GM12878 (cell line): Measurements from ENCODE around the gene B9D1. TPM values are rescaled to one million over a fixed set of nuclear protein-coding genes. Genes with fewer than 3 reads are reported as not detected.
A peak's percentile ranks its signal among the peaks of the same experiment; 100 is the strongest.

ENCODE experiments used
- ATAC-seq: fragments of 200-7000 bp; cut with Tn5 transposase; 3 replicates; pipeline ENCODE4 v1.9.1; 2020; ENCODE audit warnings: mild to moderate bottlenecking, moderate library complexity
- BruUV-seq: library from RNA; stranded (reverse); fragments of 400-500 nt; replicated peaks from 2 replicates; lab custom pipeline; 2021; lab: Mats Ljungman, UMichigan
- CTCF ChIA-PET: fragments of 300-600 bp; sonication (Branson Sonifier 250); formaldehyde crosslinking; extraction: SDS; loops from one replicate; lab custom pipeline; 2021; ENCODE audit warnings: inconsistent platforms; lab: Yijun Ruan, JAX
- POLR2A ChIA-PET: fragments of 350-600 bp; formaldehyde crosslinking; extraction: SDS; loops from one replicate; lab custom pipeline; 2021; ENCODE audit warnings: inconsistent platforms; lab: Charles Lee
- RAD21 ChIA-PET: fragments of 300-600 bp; sonication (Branson Sonifier 250); formaldehyde crosslinking; loops from one replicate; lab custom pipeline; 2023; ENCODE audit warnings: antibody characterized with exemption; ENCODE audit not compliant: unreplicated experiment; lab: Charles Lee
- SMC1A ChIA-PET: fragments of 300-600 bp; sonication (Branson Sonifier 250); formaldehyde crosslinking; loops from one replicate; lab custom pipeline; 2023; ENCODE audit not compliant: unreplicated experiment, uncharacterized antibody; lab: Charles Lee
- DNase-seq: peaks from one replicate; pipeline ENCODE4 v3.0.0-alpha.2; 2011; ENCODE audit warnings: low read depth, low spot score
- FAIRE-seq: peaks from 3 replicates; lab custom pipeline; 2011; peaks lifted over from hg19 to GRCh38; lab: Jason Lieb, UNC
- H2AFZ ChIP-seq: 2 replicates; pipeline ENCODE4 v1.6.0; 2011; ENCODE audit warnings: low read depth, low read length, control low read depth; ENCODE audit not compliant: control insufficient read depth
- H3K27ac ChIP-seq: 2 replicates; pipeline ENCODE4 v1.5.1; 2011; ENCODE audit warnings: control low read depth; ENCODE audit not compliant: control insufficient read depth, insufficient read depth
- H3K27me3 ChIP-seq, 2 experiments: replicated peaks in 1 of 2; 2 replicates each; pipeline versions ENCODE4 v1.6.0 to v1.6.1; 2011; ENCODE audit warnings: low read length in 1 of 2; ENCODE audit not compliant: control insufficient read depth in 2 of 2, insufficient read depth in 2 of 2
- H3K36me3 ChIP-seq, 2 experiments: 2 replicates each; pipeline ENCODE4 v1.5.1; 2011; ENCODE audit warnings: low read length in 1 of 2; ENCODE audit not compliant: control insufficient read depth in 2 of 2, insufficient read depth in 2 of 2
- H3K4me1 ChIP-seq: 2 replicates; pipeline ENCODE4 v1.6.1; 2011; ENCODE audit warnings: mild to moderate bottlenecking, low read length, moderate library complexity, mixed read lengths; ENCODE audit not compliant: control insufficient read depth, insufficient read depth
- H3K4me2 ChIP-seq: 2 replicates; pipeline ENCODE4 v1.6.0; 2011; ENCODE audit warnings: control low read depth; ENCODE audit not compliant: control insufficient read depth, insufficient read depth
- H3K4me3 ChIP-seq: fragments of 200-600 bp; sonication (generic); 2 replicates; pipeline ENCODE4 v1.5.1; 2016
- H3K79me2 ChIP-seq: 2 replicates; pipeline ENCODE4 v1.6.0; 2011; ENCODE audit warnings: low read length; ENCODE audit not compliant: control insufficient read depth, insufficient read depth
- H3K9ac ChIP-seq: 2 replicates; pipeline ENCODE4 v1.8.0; 2011; ENCODE audit warnings: low read length, control low read depth, mixed read lengths; ENCODE audit not compliant: control insufficient read depth, insufficient read depth
- H3K9me3 ChIP-seq: replicated peaks from 3 replicates; pipeline ENCODE4 v1.5.1; 2011; ENCODE audit warnings: mild to moderate bottlenecking, low read length; ENCODE audit not compliant: control insufficient read depth, insufficient read depth
- H4K20me1 ChIP-seq: 2 replicates; pipeline ENCODE4 v1.6.0; 2011; ENCODE audit not compliant: control insufficient read depth, insufficient read depth
- BRCA1 ChIP-seq: IDR thresholded peaks from 2 replicates; pipeline ENCODE4 v1.6.1; 2011; ENCODE audit warnings: low read depth, low read length, improper control_type of control experiment
- CREM ChIP-seq: IDR thresholded peaks from 2 replicates; pipeline ENCODE4 v1.6.1; 2014; ENCODE audit warnings: antibody characterized with exemption, low read depth
- IRF4 ChIP-seq: IDR thresholded peaks from 2 replicates; pipeline ENCODE4 v1.6.1; 2011; ENCODE audit warnings: low read depth, low read length
- PAX8 ChIP-seq: fragments of 450-650 bp; IDR thresholded peaks from 2 replicates; pipeline ENCODE4 v1.6.1; 2017; ENCODE audit warnings: mild to moderate bottlenecking, moderate library complexity
- PKNOX1 ChIP-seq: fragments of 450-650 bp; IDR thresholded peaks from 2 replicates; pipeline ENCODE4 v1.6.1; 2016; ENCODE audit warnings: mild to moderate bottlenecking
- TBL1XR1 ChIP-seq: IDR thresholded peaks from 2 replicates; pipeline ENCODE4 v1.6.1; 2012; ENCODE audit warnings: low read depth, low read length, improper control_type of control experiment
- WGBS: methylation state at CpG from one replicate; pipeline ENCODE4 v1.1.6; 2016; ENCODE audit warnings: low lambda C conversion rate; ENCODE audit not compliant: insufficient replicate concordance, insufficient coverage; ENCODE audit errors: missing lambda C conversion rate; 5-methylcytosine and 5-hydroxymethylcytosine counted together
- in situ Hi-C: fragments of 300-500 bp; cut with MboI; formaldehyde crosslinking; loops from 9 replicates; pipeline ENCODE4 v1.14.3; 2018; ENCODE audit warnings: mixed read lengths
- intact Hi-C: fragments of 100-400 bp; cut with micrococcal nuclease; formaldehyde crosslinking; loops from one replicate; pipeline ENCODE4 v1.14.2; 2022; ENCODE audit not compliant: unreplicated experiment
- polyA plus RNA-seq, 11 experiments: library from polyadenylated mRNA; depleted of rRNA in 4 of 11; unstranded in 6 of 11; stranded (reverse) in 5 of 11; fragments of >200 nt; fragmentation: Nextera tagmentation in 4 of 11; fragmentation: Illumina TruSeq in 1 of 11; extraction: Ambion mirVana in 4 of 11; extraction: Trizol in 1 of 11; gene quantifications; 1 replicate in 1 of 11; 2 replicates in 10 of 11; pipeline versions ENCODE4 v1.2.1 to v1.2.3, GENCODE V29; 2011 to 2016; ENCODE audit warnings: inconsistent platforms in 2 of 11, missing spikeins in 2 of 11, low read depth in 1 of 11
- total RNA-seq, 4 experiments: library from RNA; depleted of rRNA in 3 of 4; stranded (reverse); fragments of >200 nt in 3 of 4; fragmentation: Illumina TruSeq in 1 of 4; extraction: Trizol in 1 of 4; gene quantifications; 2 replicates each; pipeline versions ENCODE4 v1.2.1 to v1.2.3, GENCODE V29; 2013 to 2021

Gene B9D1
- total and polyA plus RNA-seq, 10 of the 15 experiments (the other 5 are each of a cell fraction or from before 2014, with no cell fraction given) = 5.9 to 18.3 (median 9.8) TPM

GRCh38 chr17:19376811-19377210 lies 14.3 kb upstream of the B9D1 start:
- CTCF ChIA-PET = interaction anchor here (0.9 to 1.9 kb wide), 5 partner anchors 14 to 1404 kb away, joined by 3 to 39 read pairs (median 4); partner anchors contain the start of genes B9D1, DRC3 and TOM1L2
- TF ChIP-seq PKNOX1 (peak; percentile 71), CREM (no peak), IRF4 (no peak), BRCA1 (no peak), PAX8 (no peak), TBL1XR1 (no peak)
- TF ChIP-seq, all 136 proteins: peak for 1
- ATAC-seq = no peak
- peaks cover 4 to 18% of the 10 kb centered on the region in 2 experiments for H3K36me3 ChIP-seq
- ChIA-PET POLR2A (interaction anchor here (1.6 kb wide), 1 partner anchor 85 kb away, joined by 5 read pairs; no protein-coding TSS in a partner anchor), SMC1A (interaction anchor here (1.5 to 1.8 kb wide), 3 partner anchors 10 to 14 kb away, joined by 4 to 10 read pairs (median 6); partner anchors contain the start of gene B9D1), RAD21 (interaction anchor here (1.8 to 1.9 kb wide), 3 partner anchors 15 to 71 kb away, joined by 10 to 21 read pairs (median 14); partner anchors contain the start of gene B9D1)
- H3K4me2 ChIP-seq = peak overlapping the region; percentile 51
- no peaks in the 10 kb centered on the region for H3K9me3 ChIP-seq
- H3K79me2 ChIP-seq = peaks cover 4% of the 10 kb centered on the region
- DNase-seq = no peak
- H3K27ac ChIP-seq = peak overlapping the region; percentile 93
- intact Hi-C loops = loop anchor here (5.0 kb wide), 1 partner anchor 85 kb away; no protein-coding TSS in a partner anchor
- H4K20me1 ChIP-seq = no peaks in the 10 kb centered on the region
- H3K4me3 ChIP-seq = peak overlapping the region; percentile 84
- no TSS peak for BruUV-seq
- H3K4me1 ChIP-seq = peaks cover 6% of the 10 kb centered on the region
- H2AFZ ChIP-seq = peak overlapping the region; percentile 100
- no peaks in the 10 kb centered on the region for H3K27me3 ChIP-seq
- in situ Hi-C loops = no loop called here
- 44% methylated on average over 2 of the region's 2 CpGs for WGBS
- no peak for FAIRE-seq
- peak overlapping the region; percentile 93 for H3K9ac ChIP-seq
